ENCODE data around the gene RHBDL3.

GRCh38 chr17:32318071-32318470, 52.4 kb downstream of the RHBDL3 start:
- TF ChIP-seq CTCF (optimal IDR thresholded peaks at IDR 0.05 in 1 of 3, IDR thresholded peaks at IDR 0.05 in 1 of 3, conservative IDR thresholded peaks at IDR 0.05 in 1 of 3; ENCODE audit: extremely low read depth in 1 of 3, insufficient read depth in 2 of 3, low read length in 3 of 3) (no peak), EZH2 (IDR thresholded peaks at IDR 0.05; ENCODE audit: low read length) (no peak)

All from keratinocyte (primary cell).